Skeletal muscle tissue (tissue), 4 donors: ENCODE data around the gene EIF6. TPM values are rescaled to one million over a fixed set of nuclear protein-coding genes. Genes with fewer than 3 reads are reported as not detected.
"Not testable (repeated sequence)": the region's sequence is repeated elsewhere in the genome, so short reads cannot be mapped to it uniquely, and the experiment has no call there.

ENCODE experiments used
- H3K27ac ChIP-seq: one replicate; pipeline ENCODE4 v1.7.0; 2013; ENCODE audit warnings: mild to moderate bottlenecking, low read depth, low read length, inconsistent platforms
- H3K27me3 ChIP-seq, 3 donors: one replicate each; pipeline ENCODE4 v1.7.0; 2013; ENCODE audit warnings: low read length in 3 of 3; ENCODE audit not compliant: control insufficient read depth in 3 of 3, insufficient read depth in 3 of 3
- H3K36me3 ChIP-seq, 3 donors: one replicate each; pipeline ENCODE4 v1.7.0; 2013; ENCODE audit warnings: low read length in 3 of 3; ENCODE audit not compliant: control insufficient read depth in 3 of 3, insufficient read depth in 3 of 3
- H3K4me1 ChIP-seq, 3 donors: one replicate each; pipeline ENCODE4 v1.7.0; 2013; ENCODE audit warnings: low read length in 3 of 3, mild to moderate bottlenecking in 3 of 3; ENCODE audit not compliant: control insufficient read depth in 3 of 3, insufficient read depth in 3 of 3
- H3K4me3 ChIP-seq, 3 donors: one replicate each; pipeline ENCODE4 v1.7.0; 2013; ENCODE audit warnings: low read length in 3 of 3
- H3K9ac ChIP-seq, 3 donors: one replicate each; pipeline ENCODE4 v1.7.0; 2013; ENCODE audit warnings: low read length in 3 of 3, mild to moderate bottlenecking in 3 of 3, moderate library complexity in 2 of 3, low read depth in 1 of 3
- H3K9me3 ChIP-seq, 3 donors: one replicate each; pipeline ENCODE4 v1.7.0; 2013; ENCODE audit warnings: low read length in 3 of 3; ENCODE audit not compliant: control insufficient read depth in 3 of 3
- total RNA-seq: library from RNA; depleted of rRNA; stranded (reverse); fragments of >200 nt; gene quantifications from one replicate; pipeline ENCODE4 v1.2.3, GENCODE V29; 2014
- donor health status: Osteomylitis.

Gene EIF6
- total RNA-seq, 1 donor from 2014 or later, result 74.1 TPM

- Histone ChIP-seq H3K9me3 (no peaks in the 10 kb centered on the region), H3K4me1 (peaks cover 8 to 19% (median 17%) of the 10 kb centered on the region in 3 donors), H3K9ac (peak overlapping the region in 1 of 3 donors; percentile 17), H3K4me3 (no peak overlapping the region), H3K27me3 (no peaks in the 10 kb centered on the region), H3K27ac (peak overlapping the region; percentile 51), H3K36me3 (peaks cover 0 to 6% (median 0%) of the 10 kb centered on the region in 3 donors)
Observed at GRCh38 chr20:35326021-35326739, 41.6 kb upstream of the EIF6 start.

GRCh38 chr20:35325401-35325800, 40.8 kb upstream of the EIF6 start:
- Histone ChIP-seq H3K4me3 (no peak overlapping the region), H3K36me3 (peaks cover 0 to 6% (median 0%) of the 10 kb centered on the region in 3 donors), H3K9ac (no peak overlapping the region), H3K27me3 (no peaks in the 10 kb centered on the region), H3K9me3 (no peaks in the 10 kb centered on the region), H3K27ac (no peak overlapping the region), H3K4me1 (peaks cover 8 to 21% (median 17%) of the 10 kb centered on the region in 3 donors)

DNA sequence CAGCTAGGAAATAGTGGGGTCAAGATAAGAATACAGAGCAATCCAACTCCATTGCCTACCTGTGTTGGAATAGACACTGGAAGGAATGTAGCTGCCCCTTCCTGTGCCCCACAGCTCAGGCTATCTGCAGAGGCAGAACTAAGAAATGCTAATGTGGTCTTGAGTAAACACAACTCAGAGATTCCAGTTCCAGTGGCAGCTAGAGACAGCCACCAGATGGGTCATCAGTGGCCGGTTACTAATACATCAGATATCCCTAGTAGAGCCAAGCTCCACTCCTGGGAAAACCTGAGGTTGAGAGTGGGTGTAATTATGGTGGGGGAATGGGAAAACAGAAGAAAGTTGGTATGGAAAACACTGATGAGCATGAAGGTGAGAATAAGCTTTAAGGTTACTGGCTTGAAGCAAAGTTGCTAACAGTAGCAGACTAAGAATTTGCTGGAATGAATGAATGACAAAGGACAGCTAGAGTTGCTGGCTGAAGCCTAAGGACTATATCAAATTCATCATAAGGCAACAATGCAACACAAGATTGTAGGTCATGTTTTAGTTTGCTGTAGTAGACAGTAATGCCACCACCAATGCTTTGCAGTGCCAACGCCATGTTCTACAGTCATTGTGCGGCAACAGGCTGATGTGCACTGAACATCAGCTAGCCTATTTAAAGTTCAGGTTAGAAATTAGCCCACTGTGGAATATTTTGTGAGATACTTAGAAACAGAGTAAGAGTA, 36.0 kb upstream of the EIF6 start:
- Histone ChIP-seq H3K4me3 (no peak overlapping the region), H3K27me3 (no peaks in the 10 kb centered on the region), H3K9ac (no peak overlapping the region), H3K4me1 (peaks cover 9 to 25% (median 16%) of the 10 kb centered on the region in 3 donors), H3K27ac (no peak overlapping the region), H3K9me3 (no peaks in the 10 kb centered on the region), H3K36me3 (peaks cover 0 to 6% (median 0%) of the 10 kb centered on the region in 3 donors)

DNA sequence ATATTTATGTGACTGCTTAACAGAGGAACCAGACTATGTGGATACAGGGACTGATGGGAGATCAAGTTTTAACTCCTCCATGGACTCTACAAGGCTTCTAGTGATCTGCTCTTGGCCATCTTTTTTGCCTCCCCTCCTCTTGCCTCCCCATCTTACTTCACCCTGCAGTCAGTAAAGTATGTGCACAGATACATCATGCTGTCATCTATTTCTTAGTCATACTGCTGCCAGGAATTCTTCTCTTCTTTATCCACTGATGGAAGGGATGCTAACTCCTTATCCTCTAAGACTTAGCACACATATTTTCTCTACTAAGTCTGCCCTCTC, 35.3 kb upstream of the EIF6 start:
- no peak overlapping the region for H3K27ac ChIP-seq

GRCh38 chr20:35319192-35319870, 34.8 kb upstream of the EIF6 start:
- Histone ChIP-seq H3K9me3 (no peaks in the 10 kb centered on the region), H3K4me1 (peaks cover 8 to 25% (median 16%) of the 10 kb centered on the region in 3 donors), H3K27ac (peak overlapping the region; percentile 69), H3K4me3 (no peak overlapping the region), H3K9ac (peak overlapping the region in 1 of 3 donors; percentile 42), H3K27me3 (no peaks in the 10 kb centered on the region), H3K36me3 (peaks cover 0 to 8% (median under 1%) of the 10 kb centered on the region in 3 donors)

More for the DNA sequence above, 35.3 kb upstream of the EIF6 start:
- H3K9me3 ChIP-seq, result no peaks in the 10 kb centered on the region
- H3K9ac ChIP-seq, result no peak overlapping the region
- H3K4me1 ChIP-seq, result peaks cover 8 to 25% (median 16%) of the 10 kb centered on the region in 3 donors
- H3K4me3 ChIP-seq, result no peak overlapping the region
- peaks cover 0 to 6% (median 0%) of the 10 kb centered on the region in 3 donors for H3K36me3 ChIP-seq
- no peaks in the 10 kb centered on the region for H3K27me3 ChIP-seq

DNA sequence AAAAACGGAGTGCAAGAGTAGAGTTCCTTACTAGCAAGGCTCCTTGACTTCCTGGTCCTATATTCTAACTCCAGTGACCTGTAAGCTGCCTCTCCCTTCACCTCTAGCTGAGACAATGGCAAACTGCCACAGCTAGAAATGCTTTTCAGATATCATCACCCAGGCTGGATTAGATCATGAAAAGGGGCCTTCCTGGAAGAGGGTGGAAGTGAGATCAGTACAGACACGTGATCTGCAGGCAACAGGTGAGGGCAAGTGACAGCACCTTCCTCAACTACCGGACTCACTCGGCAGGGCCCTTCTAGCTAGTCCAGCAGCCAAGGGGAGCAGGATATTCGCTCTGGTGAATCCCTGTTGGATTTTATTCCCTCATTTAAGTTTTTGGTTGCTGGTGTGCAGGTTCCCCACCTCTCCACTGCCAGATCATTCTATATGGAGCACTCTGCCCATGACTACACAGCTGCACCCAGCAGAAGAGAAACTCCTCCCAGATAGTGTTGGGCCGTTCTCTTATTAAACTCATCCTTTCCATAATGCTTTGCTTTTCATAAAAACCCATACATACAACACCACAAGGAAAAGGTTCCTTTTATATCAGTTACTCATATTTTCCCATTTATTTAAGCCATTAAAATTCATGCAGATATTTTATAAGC, 34.1 kb upstream of the EIF6 start:
- Histone ChIP-seq H3K4me3 (peak overlapping the region in 1 of 3 donors; percentile 29), H3K4me1 (peaks cover 8 to 25% (median 16%) of the 10 kb centered on the region in 3 donors), H3K9me3 (no peaks in the 10 kb centered on the region), H3K27me3 (no peaks in the 10 kb centered on the region), H3K36me3 (peaks cover 0 to 9% (median 3%) of the 10 kb centered on the region in 3 donors), H3K9ac (peak overlapping the region; percentile 13 to 42 (median 17)), H3K27ac (peak overlapping the region; percentile 69)

GRCh38 chr20:35317416-35318210, 33.0 kb upstream of the EIF6 start:
- Histone ChIP-seq H3K9ac (peak overlapping the region in 1 of 3 donors; percentile 1), H3K4me3 (no peak overlapping the region), H3K27me3 (no peaks in the 10 kb centered on the region), H3K9me3 (no peaks in the 10 kb centered on the region), H3K4me1 (peaks cover 8 to 25% (median 16%) of the 10 kb centered on the region in 3 donors), H3K27ac (peak overlapping the region; percentile 69), H3K36me3 (peaks cover 0 to 8% (median 3%) of the 10 kb centered on the region in 3 donors)

GRCh38 chr20:35316086-35316485, 31.5 kb upstream of the EIF6 start:
- Histone ChIP-seq H3K9me3 (no peaks in the 10 kb centered on the region), H3K4me1 (peaks cover 8 to 25% (median 16%) of the 10 kb centered on the region in 3 donors), H3K4me3 (no peak overlapping the region), H3K9ac (peak overlapping the region in 1 of 3 donors; percentile 16), H3K27ac (no peak overlapping the region), H3K36me3 (peaks cover 0 to 12% (median 5%) of the 10 kb centered on the region in 3 donors), H3K27me3 (no peaks in the 10 kb centered on the region)

GRCh38 chr20:35315632-35316020, 31.1 kb upstream of the EIF6 start:
- not testable (repeated sequence) for H3K27me3 ChIP-seq, H3K27ac ChIP-seq, H3K9me3 ChIP-seq, H3K4me3 ChIP-seq
- H3K4me1 ChIP-seq, result peaks cover 8 to 23% (median 16%) of the 10 kb centered on the region in 3 donors
- peaks cover 0 to 12% (median 5%) of the 10 kb centered on the region in 3 donors for H3K36me3 ChIP-seq
- H3K9ac ChIP-seq, result peak overlapping the region in 1 of 3 donors; percentile 16
